Heart right ventricle (tissue), 16 donors: ENCODE data around the gene ST6GALNAC3. TPM values are rescaled to one million over a fixed set of nuclear protein-coding genes. Genes with fewer than 3 reads are reported as not detected.

Source experiments
- ATAC-seq, 8 donors: fragments of 200-7000 bp; cut with Tn5 transposase; one replicate each; pipeline ENCODE4 v1.9.1; 2020; ENCODE audit warnings: mild to moderate bottlenecking in 8 of 8, moderate library complexity in 8 of 8, moderate number of reproducible peaks in 1 of 8
- DNase-seq, 2 donors: peaks; one replicate each; pipeline ENCODE4 v3.0.0-alpha.2; 2020
- H3K27ac ChIP-seq, 10 donors: fragments of 200-600 bp; sonication (generic) in 2 of 10; one replicate each; pipeline versions ENCODE4 v1.5.0 to v1.8.0; 2020 to 2022; ENCODE audit warnings: mild to moderate bottlenecking in 3 of 10
- H3K27me3 ChIP-seq, 7 donors: fragments of 200-600 bp; one replicate each; pipeline ENCODE4 v1.8.0; 2021 to 2022; ENCODE audit warnings: mild to moderate bottlenecking in 2 of 7
- H3K36me3 ChIP-seq, 9 donors: fragments of 200-600 bp; sonication (generic) in 1 of 9; one replicate each; pipeline versions ENCODE4 v1.5.0 to v1.8.0; 2020 to 2022; ENCODE audit warnings: mild to moderate bottlenecking in 2 of 9
- H3K4me1 ChIP-seq, 9 donors: fragments of 200-600 bp; sonication (generic) in 1 of 9; one replicate each; pipeline versions ENCODE4 v1.5.0 to v1.8.0; 2020 to 2022; ENCODE audit warnings: mild to moderate bottlenecking in 4 of 9
- H3K4me3 ChIP-seq, 10 donors: fragments of 200-600 bp; sonication (generic) in 2 of 10; one replicate each; pipeline versions ENCODE4 v1.5.0 to v1.8.0; 2020 to 2022; ENCODE audit warnings: mild to moderate bottlenecking in 7 of 10, moderate library complexity in 2 of 10
- H3K9me3 ChIP-seq, 11 donors: fragments of 200-600 bp in 10 of 11; sonication (generic) in 2 of 11; one replicate each; pipeline versions ENCODE4 v1.5.0 to v1.8.0; 2013 to 2022; ENCODE audit warnings: mild to moderate bottlenecking in 2 of 11, control low read depth in 1 of 11, moderate library complexity in 1 of 11
- CTCF ChIP-seq, 9 donors: fragments of 200-600 bp; sonication (generic) in 2 of 9; IDR thresholded peaks; one replicate each; pipeline versions ENCODE4 v1.5.0 to v1.8.0; 2021 to 2022; ENCODE audit warnings: antibody characterized with exemption in 9 of 9, mild to moderate bottlenecking in 5 of 9, moderate library complexity in 1 of 9
- WGBS, 2 donors: extraction: QIAGEN DNeasy Blood & Tissue Kit; methylation state at CpG; one replicate each; pipeline ENCODE4 v1.1.7; 2013; ENCODE audit warnings: inconsistent platforms in 1 of 2; 5-methylcytosine and 5-hydroxymethylcytosine counted together
- intact Hi-C, 10 donors: fragments of 100-400 bp; cut with DNase I; formaldehyde crosslinking; loops; one replicate each; pipeline versions ENCODE4 v1.11.1 to v1.14.2; 2022
- polyA plus RNA-seq, 2 donors: library from polyadenylated mRNA; stranded (reverse); fragments of 200-250 nt; gene quantifications; one replicate each; pipeline ENCODE4 v1.2.3, GENCODE V29; 2013
- total RNA-seq, 10 donors: library from RNA; stranded (reverse); fragmentation: NEBNext Ultra II Directional in 3 of 10; extraction: Animal tissue kit (Norgen Biotek cat#: 25700) in 3 of 10; gene quantifications; one replicate each; pipeline versions ENCODE4 v1.2.1 to v1.2.4, GENCODE V29; 2021 to 2023
- donor health status: Arrhythmogenic right ventricular cardiomyopathy.
- donor health status: ischemic (EF 13 %, LVEDD 7.1; RV severe dilation, severe dysfunction).
- donor health status: healthy with polysubstance abuse.
- donor health status: DM: no; HTN: yes; CAD: no.
- donor health status: DM: no; HTN: no; CAD: no.
- donor health status: ischemic (EF 25% LVEDD 6.9; RV normal size, moderate dysfunction).
- donor health status: ischemic (EF 25% LVEDD 5.7; RV mildly dilated, moderate dysfunction).
- donor health status: healthy.
- donor health status: DM: yes; HTN: yes; CAD: no.
- donor health status: Ischemic cardiomyopathy.
- donor health status: ischemic (EF 35%, LVEDD 5.7; RV mildly dilated, moderate dysfunction).
- donor health status: nonischemic (EF 11% LVEDD 7.7; RV severe dilation, severe dysfunction).
- donor health status: DM: yes; HTN: yes; CAD: no.
- donor health status: PGD.
- donor health status: ischemic (EF 29% LVEDD 5.4; RV normal size, mild dysfunction).
- donor health status: nonischemic (EF 23%, LVEDD 6.1; RV moderate dilation, normal function).

The ST6GALNAC3 gene
- total and polyA plus RNA-seq, 12 donors, result 2.8 to 10.3 (median 4.8) TPM

- DNase-seq (no peak), ATAC-seq (no peak)
- H3K9me3 ChIP-seq, result peaks cover 0 to 6% (median 0%) of the 10 kb centered on the region in 11 donors
- no peaks in the 10 kb centered on the region for H3K27me3 ChIP-seq
- TF ChIP-seq CTCF (IDR thresholded peaks at IDR 0.05), result no peak
- no peak overlapping the region for H3K27ac ChIP-seq
- intact Hi-C loops, result no loop called here
- no peaks in the 10 kb centered on the region for H3K36me3 ChIP-seq
- no peak overlapping the region for H3K4me3 ChIP-seq
- 94 to 96% methylated on average over 2 of the region's 2 CpGs for WGBS, 2 donors
- no peaks in the 10 kb centered on the region for H3K4me1 ChIP-seq
These were observed 242.9 kb downstream of the ST6GALNAC3 start for GRCh38 chr1:76317299-76317900.

- DNase-seq (peak in 1 of 2 donors; percentile 14), ATAC-seq (peak in 1 of 8 donors; percentile 60)
- intact Hi-C loops, result loop anchor here in 6 of 10 donors (5.0 to 10.0 kb wide), 4 partner anchors 176 to 804 kb away; no protein-coding TSS in a partner anchor
- Histone ChIP-seq H3K36me3 (no peaks in the 10 kb centered on the region), H3K9me3 (no peaks in the 10 kb centered on the region), H3K27ac (no peak overlapping the region), H3K4me3 (no peak overlapping the region), H3K27me3 (no peaks in the 10 kb centered on the region), H3K4me1 (peaks cover 0 to 6% (median 0%) of the 10 kb centered on the region in 9 donors)
- 12 to 14% methylated on average over 3 of the region's 3 CpGs for WGBS, 2 donors
- TF ChIP-seq CTCF (IDR thresholded peaks at IDR 0.05), result peak; percentile 72 to 92 (median 86)
These were observed 256.6 kb downstream of the ST6GALNAC3 start for GRCh38 chr1:76330991-76331603.

GRCh38 chr1:76335882-76336281 is 261.3 kb downstream of the ST6GALNAC3 start:
- Histone ChIP-seq H3K4me3 (no peak overlapping the region), H3K9me3 (no peaks in the 10 kb centered on the region), H3K27ac (no peak overlapping the region), H3K4me1 (peaks cover 0 to 18% (median 8%) of the 10 kb centered on the region in 9 donors), H3K36me3 (no peaks in the 10 kb centered on the region), H3K27me3 (no peaks in the 10 kb centered on the region)
- intact Hi-C loops, result loop anchor here in 5 of 10 donors (1.0 to 10.0 kb wide), 4 partner anchors 19 to 799 kb away; no protein-coding TSS in a partner anchor
- DNase-seq, result no peak
- TF ChIP-seq CTCF (IDR thresholded peaks at IDR 0.05), result no peak
- no peak for ATAC-seq

GRCh38 chr1:76336931-76337371 is 262.4 kb downstream of the ST6GALNAC3 start:
- H3K36me3 ChIP-seq, result no peaks in the 10 kb centered on the region
- WGBS, 2 donors, result 37 to 38% methylated on average over 8 of the region's 8 CpGs
- peaks cover 0 to 4% (median 0%) of the 10 kb centered on the region in 11 donors for H3K9me3 ChIP-seq
- intact Hi-C loops, result loop anchor here in 5 of 10 donors (10.0 kb wide), 3 partner anchors 182 to 798 kb away; no protein-coding TSS in a partner anchor
- no peak overlapping the region for H3K27ac ChIP-seq
- H3K4me1 ChIP-seq, result peaks cover 0 to 18% (median 8%) of the 10 kb centered on the region in 9 donors
- ATAC-seq (peak; percentile 61 to 96 (median 85)), DNase-seq (peak; percentile 56 to 68)
- no peak overlapping the region for H3K4me3 ChIP-seq
- H3K27me3 ChIP-seq, result no peaks in the 10 kb centered on the region
- TF ChIP-seq CTCF (IDR thresholded peaks at IDR 0.05), result no peak
